Trophoblast cell (in vitro differentiated cells and primary cell): ENCODE data around the gene EEF2KMT.
A peak's percentile ranks its signal among the peaks of the same experiment; 100 is the strongest.
"Not testable (repeated sequence)": the region's sequence is repeated elsewhere in the genome, so short reads cannot be mapped to it uniquely, and the experiment has no call there.

ENCODE experiments used
- DNase-seq, 2 donors: peaks; one replicate each; pipeline ENCODE4 v3.0.0-alpha.2; 2016
- H2AFZ ChIP-seq: 2 replicates; pipeline ENCODE4 v1.6.1; 2013; ENCODE audit warnings: low read length, moderate library complexity, mild to moderate bottlenecking; ENCODE audit not compliant: insufficient read depth, poor library complexity
- H2AK5ac ChIP-seq: 2 replicates; pipeline ENCODE4 v1.6.1; 2013; ENCODE audit warnings: mild to moderate bottlenecking, low read length
- H2BK120ac ChIP-seq: 2 replicates; pipeline ENCODE4 v1.6.1; 2013; ENCODE audit warnings: low read length, mild to moderate bottlenecking, moderate library complexity; ENCODE audit not compliant: insufficient read depth, poor library complexity
- H2BK12ac ChIP-seq: 2 replicates; pipeline ENCODE4 v1.6.1; 2013; ENCODE audit warnings: mild to moderate bottlenecking, low read length, moderate library complexity
- H2BK5ac ChIP-seq: 2 replicates; pipeline ENCODE4 v1.6.1; 2013; ENCODE audit warnings: low read length, low read depth, moderate library complexity, mild to moderate bottlenecking; ENCODE audit not compliant: poor library complexity
- H3K14ac ChIP-seq: 2 replicates; pipeline ENCODE4 v1.6.1; 2013; ENCODE audit warnings: mild to moderate bottlenecking, low read length
- H3K18ac ChIP-seq: 2 replicates; pipeline ENCODE4 v1.6.1; 2013; ENCODE audit warnings: mild to moderate bottlenecking, low read length
- H3K23ac ChIP-seq: 2 replicates; pipeline ENCODE4 v1.6.1; 2013; ENCODE audit warnings: low read length
- H3K27ac ChIP-seq: 2 replicates; pipeline ENCODE4 v1.5.1; 2013; ENCODE audit warnings: low read depth, mild to moderate bottlenecking, inconsistent platforms, low read length, moderate library complexity
- H3K27me3 ChIP-seq: 2 replicates; pipeline ENCODE4 v1.6.1; 2013; ENCODE audit warnings: inconsistent platforms, mild to moderate bottlenecking, low read length, moderate library complexity; ENCODE audit not compliant: insufficient read depth
- H3K36me3 ChIP-seq, 2 experiments: 1 replicate in 1 of 2; 2 replicates in 1 of 2; pipeline ENCODE4 v1.6.1; 2013; ENCODE audit warnings: low read length in 2 of 2, mild to moderate bottlenecking in 2 of 2, moderate library complexity in 1 of 2; ENCODE audit not compliant: insufficient read depth in 2 of 2, control insufficient read depth in 1 of 2
- H3K4ac ChIP-seq: 2 replicates; pipeline ENCODE4 v1.6.1; 2013; ENCODE audit warnings: low read depth, mild to moderate bottlenecking, low read length, moderate library complexity
- H3K4me1 ChIP-seq, 2 experiments: 1 replicate in 1 of 2; 2 replicates in 1 of 2; pipeline ENCODE4 v1.6.1; 2013; ENCODE audit warnings: low read length in 2 of 2, mild to moderate bottlenecking in 2 of 2, moderate library complexity in 1 of 2; ENCODE audit not compliant: insufficient read depth in 2 of 2, control insufficient read depth in 1 of 2
- H3K4me2 ChIP-seq: 2 replicates; pipeline ENCODE4 v1.6.1; 2013; ENCODE audit warnings: inconsistent platforms, mild to moderate bottlenecking, low read length, moderate library complexity
- H3K4me3 ChIP-seq: 2 replicates; pipeline ENCODE4 v1.5.1; 2013; ENCODE audit warnings: mild to moderate bottlenecking, low read depth, low read length, inconsistent platforms
- H3K79me1 ChIP-seq: one replicate; pipeline ENCODE4 v1.6.1; 2013; ENCODE audit warnings: low read length
- H3K79me2 ChIP-seq: 2 replicates; pipeline ENCODE4 v1.6.1; 2013; ENCODE audit warnings: low read length, mild to moderate bottlenecking; ENCODE audit not compliant: control insufficient read depth, insufficient read depth, poor library complexity
- H3K9ac ChIP-seq: 2 replicates; pipeline ENCODE4 v1.6.1; 2013; ENCODE audit warnings: mild to moderate bottlenecking, low read length
- H3K9me3 ChIP-seq: 2 replicates; pipeline ENCODE4 v1.6.1; 2013; ENCODE audit warnings: low read depth, mild to moderate bottlenecking, control low read depth, inconsistent platforms, low read length; ENCODE audit not compliant: insufficient read depth
- H4K12ac ChIP-seq: 2 replicates; pipeline ENCODE4 v1.6.1; 2013; ENCODE audit warnings: low read depth, mild to moderate bottlenecking, low read length, moderate library complexity
- H4K8ac ChIP-seq: 2 replicates; pipeline ENCODE4 v1.6.1; 2013; ENCODE audit warnings: low read depth, mild to moderate bottlenecking, low read length, moderate library complexity
- H4K91ac ChIP-seq: one replicate; pipeline ENCODE4 v1.6.1; 2013; ENCODE audit warnings: low read depth, mild to moderate bottlenecking, low read length, moderate library complexity
- WGBS: extraction: QIAGEN DNeasy Blood & Tissue Kit; methylation state at CpG from one replicate; pipeline ENCODE4 v1.1.7; 2013; ENCODE audit warnings: missing lambda C conversion rate; ENCODE audit not compliant: insufficient read length, insufficient coverage; ENCODE audit errors: extremely low coverage; 5-methylcytosine and 5-hydroxymethylcytosine counted together

The EEF2KMT gene

GRCh38 chr16:5103296-5104032, 5.9 kb upstream of the EEF2KMT start:
- WGBS, result no CpG with 5 or more reads among the region's 12 CpGs
- not testable (repeated sequence) for H3K18ac ChIP-seq, H2BK120ac ChIP-seq, H3K4me2 ChIP-seq, H3K9me3 ChIP-seq, H4K8ac ChIP-seq, H3K4ac ChIP-seq, H4K91ac ChIP-seq, H2AK5ac ChIP-seq, DNase-seq, H2AFZ ChIP-seq, H2BK12ac ChIP-seq, H3K4me1 ChIP-seq, H3K9ac ChIP-seq, H3K14ac ChIP-seq, H2BK5ac ChIP-seq, H3K79me1 ChIP-seq, H3K27ac ChIP-seq, H4K12ac ChIP-seq, H3K79me2 ChIP-seq, H3K4me3 ChIP-seq, H3K23ac ChIP-seq, H3K27me3 ChIP-seq, H3K36me3 ChIP-seq

- not testable (repeated sequence) for H4K12ac ChIP-seq, H3K79me1 ChIP-seq, H3K23ac ChIP-seq, H3K18ac ChIP-seq, H4K91ac ChIP-seq, H3K4ac ChIP-seq, H3K14ac ChIP-seq, H4K8ac ChIP-seq, H2AK5ac ChIP-seq, H3K79me2 ChIP-seq, H3K4me2 ChIP-seq, H3K27ac ChIP-seq, H3K36me3 ChIP-seq, H2AFZ ChIP-seq, H2BK5ac ChIP-seq, H3K27me3 ChIP-seq, H2BK12ac ChIP-seq, H2BK120ac ChIP-seq, H3K9me3 ChIP-seq, H3K9ac ChIP-seq, DNase-seq, H3K4me1 ChIP-seq, H3K4me3 ChIP-seq
- WGBS, result no CpG with 5 or more reads among the region's 4 CpGs
These were observed 1.6 kb upstream of the EEF2KMT start for GRCh38 chr16:5099174-5099573.

GRCh38 chr16:5098221-5099159, 895 bp upstream of the EEF2KMT start:
- H2BK120ac ChIP-seq, H3K9ac ChIP-seq, H4K8ac ChIP-seq, H3K14ac ChIP-seq, H4K91ac ChIP-seq, H3K23ac ChIP-seq, H3K27me3 ChIP-seq, H3K18ac ChIP-seq, H3K36me3 ChIP-seq, H4K12ac ChIP-seq, H3K9me3 ChIP-seq, H3K79me1 ChIP-seq, H3K79me2 ChIP-seq, H2BK12ac ChIP-seq, H3K4me1 ChIP-seq, H2AK5ac ChIP-seq, H3K4ac ChIP-seq: not testable (repeated sequence)
- H2BK5ac ChIP-seq, result peak overlapping the region; percentile 14
- peak overlapping the region; percentile 84 for H3K4me2 ChIP-seq
- peak in 1 of 2 donors; percentile 30 for DNase-seq
- WGBS, result no CpG with 5 or more reads among the region's 67 CpGs
- peak overlapping the region; percentile 78 for H3K4me3 ChIP-seq
- H3K27ac ChIP-seq, result peak overlapping the region; percentile 41
- H2AFZ ChIP-seq, result peak overlapping the region; percentile 7

- peak overlapping the region; percentile 38 for H3K14ac ChIP-seq
- H4K8ac ChIP-seq, H2BK12ac ChIP-seq, H3K79me1 ChIP-seq, H3K9me3 ChIP-seq, H3K27me3 ChIP-seq, H3K27ac ChIP-seq, H2BK120ac ChIP-seq, H2AK5ac ChIP-seq, H2BK5ac ChIP-seq, H3K4me1 ChIP-seq, H3K36me3 ChIP-seq, H4K12ac ChIP-seq, H3K79me2 ChIP-seq, H3K23ac ChIP-seq: not testable (repeated sequence)
- DNase-seq, result peak; percentile 30 to 36
- peak overlapping the region; percentile 55 for H3K18ac ChIP-seq
- WGBS, result no CpG with 5 or more reads among the region's 23 CpGs
- peak overlapping the region; percentile 73 for H3K9ac ChIP-seq
- peak overlapping the region; percentile 77 for H3K4me2 ChIP-seq
- H3K4ac ChIP-seq, result peak overlapping the region; percentile 1
- peak overlapping the region; percentile 75 for H2AFZ ChIP-seq
- peak overlapping the region; percentile 19 for H4K91ac ChIP-seq
- peak overlapping the region; percentile 88 for H3K4me3 ChIP-seq
These were observed 530 bp downstream of the EEF2KMT start for GRCh38 chr16:5097061-5097469.
